Testis (tissue), 2 donors: ENCODE results near the gene HIGD2A.

Source experiments
- CTCF ChIP-seq, 3 experiments: fragments of 450-650 bp in 2 of 3; fragments of 200-600 bp in 1 of 3; sonication (generic) in 1 of 3; IDR thresholded peaks; one replicate each; pipeline ENCODE4 v1.5.1; 2016 to 2019; ENCODE audit warnings: antibody characterized with exemption in 3 of 3, mild to moderate bottlenecking in 2 of 3, moderate library complexity in 1 of 3
- POLR2A ChIP-seq: fragments of 450-650 bp; IDR thresholded peaks from one replicate; pipeline ENCODE4 v1.6.1; 2017; ENCODE audit warnings: antibody characterized with exemption, mild to moderate bottlenecking, moderate library complexity

GRCh38 chr5:176384991-176385390, 3.6 kb upstream of the HIGD2A start:
- TF ChIP-seq CTCF (IDR thresholded peaks at IDR 0.05) (no peak), POLR2A (no peak)
